GM21367 (cell line): ENCODE data around the gene KNDC1.

Experiments used
- ATAC-seq: cut with Tn5 transposase; IDR thresholded peaks from one replicate; pipeline ENCODE4 v1.9.1; 2021; ENCODE audit not compliant: unreplicated experiment

KNDC1 gene

GRCh38 chr10:133202778-133203651 is 43.0 kb downstream of the KNDC1 start:
- no peak for ATAC-seq

- ATAC-seq, result no peak
These were observed 43.7 kb downstream of the KNDC1 start for GRCh38 chr10:133203652-133204195.

DNA sequence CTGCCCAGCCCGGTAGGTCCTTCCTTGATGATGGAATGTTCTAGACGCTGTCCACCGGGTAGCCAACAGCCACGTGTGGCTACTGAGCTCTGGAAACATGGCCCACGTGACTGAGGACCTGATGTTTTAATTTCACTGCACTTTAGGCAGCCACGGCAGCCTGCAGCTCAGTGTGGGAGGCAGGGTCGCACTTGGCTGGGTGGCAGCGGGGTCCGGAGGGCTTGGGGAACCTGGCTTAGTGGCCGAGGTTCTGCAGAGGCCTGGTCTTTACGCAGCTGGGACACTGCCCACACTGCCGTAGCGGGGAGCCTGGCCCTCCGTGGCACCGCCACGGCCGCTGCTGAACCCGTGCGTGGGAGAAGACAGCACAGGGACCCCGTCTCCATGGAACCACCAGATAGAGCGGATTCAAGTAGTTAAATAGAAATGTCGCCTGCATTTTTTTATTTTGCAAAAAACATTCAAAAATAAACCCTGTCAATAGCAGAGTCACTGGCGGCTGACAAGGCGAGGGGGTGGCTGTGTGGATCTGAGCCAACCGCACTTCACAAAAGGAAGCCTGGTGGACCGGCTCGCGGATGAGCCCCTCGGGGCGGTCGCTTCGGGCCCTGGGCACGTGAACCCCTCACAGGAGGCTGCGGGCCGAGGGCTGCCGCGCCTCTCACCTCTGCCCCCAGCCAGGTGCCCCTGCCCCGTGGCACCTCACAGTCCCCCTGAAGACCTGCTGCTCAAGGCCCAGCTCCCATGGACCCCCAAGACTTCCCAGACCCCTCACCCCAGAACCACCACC is 44.4 kb downstream of the KNDC1 start:
- no peak for ATAC-seq

DNA sequence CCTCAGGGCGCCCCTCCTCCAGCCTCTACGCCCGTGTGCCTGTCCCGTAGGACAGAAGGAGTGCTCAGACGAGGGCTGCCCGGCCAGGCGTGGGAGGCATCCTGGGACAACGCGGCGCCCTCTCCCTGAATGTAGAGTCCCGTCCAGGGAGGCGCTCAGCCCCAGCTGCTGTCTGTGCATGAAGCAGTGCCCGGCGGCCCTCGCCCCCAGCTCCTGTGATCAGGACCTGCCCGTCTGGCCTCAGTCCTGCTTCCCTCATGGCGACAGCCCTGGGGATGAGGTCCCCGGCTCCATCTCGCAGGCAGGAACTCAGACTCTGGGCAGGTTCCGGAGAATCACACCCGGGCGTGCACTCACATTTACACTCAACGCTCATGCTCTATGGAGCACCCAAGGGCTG is 45.1 kb downstream of the KNDC1 start:
- no peak for ATAC-seq

DNA sequence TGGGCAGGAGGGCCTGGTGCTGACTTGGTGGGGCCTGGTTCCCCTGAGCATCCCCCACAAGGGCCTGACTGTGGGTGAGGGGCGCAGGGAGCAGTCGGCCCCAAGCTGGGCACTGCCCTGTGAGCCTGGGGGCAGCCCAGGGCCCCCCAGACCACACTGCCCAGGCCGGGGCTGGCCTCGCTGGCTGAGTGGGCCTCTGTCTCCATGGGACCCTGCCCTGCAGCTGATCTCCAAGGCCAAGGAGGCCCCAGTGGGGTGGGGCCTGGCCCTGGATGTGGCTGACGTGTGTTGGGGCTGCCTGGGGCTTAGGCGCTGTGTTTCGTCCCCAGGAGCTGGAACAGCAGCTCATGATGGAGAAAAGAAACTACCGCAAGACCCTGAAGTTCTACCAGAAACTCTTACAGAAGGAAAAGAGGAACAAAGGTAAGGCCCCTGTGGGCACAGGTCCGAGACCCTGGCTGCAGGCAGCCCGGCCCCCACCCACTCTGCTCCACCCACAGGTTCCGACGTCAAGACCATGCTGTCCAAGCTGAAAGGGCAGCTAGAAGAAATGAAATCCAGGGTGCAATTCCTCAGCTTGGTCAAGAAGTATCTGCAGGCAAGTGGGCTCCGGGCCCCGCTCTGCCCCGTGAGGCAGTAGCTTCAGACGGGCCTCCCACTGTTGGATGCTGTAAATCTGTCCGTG is 46.5 kb downstream of the KNDC1 start:
- no peak for ATAC-seq

DNA sequence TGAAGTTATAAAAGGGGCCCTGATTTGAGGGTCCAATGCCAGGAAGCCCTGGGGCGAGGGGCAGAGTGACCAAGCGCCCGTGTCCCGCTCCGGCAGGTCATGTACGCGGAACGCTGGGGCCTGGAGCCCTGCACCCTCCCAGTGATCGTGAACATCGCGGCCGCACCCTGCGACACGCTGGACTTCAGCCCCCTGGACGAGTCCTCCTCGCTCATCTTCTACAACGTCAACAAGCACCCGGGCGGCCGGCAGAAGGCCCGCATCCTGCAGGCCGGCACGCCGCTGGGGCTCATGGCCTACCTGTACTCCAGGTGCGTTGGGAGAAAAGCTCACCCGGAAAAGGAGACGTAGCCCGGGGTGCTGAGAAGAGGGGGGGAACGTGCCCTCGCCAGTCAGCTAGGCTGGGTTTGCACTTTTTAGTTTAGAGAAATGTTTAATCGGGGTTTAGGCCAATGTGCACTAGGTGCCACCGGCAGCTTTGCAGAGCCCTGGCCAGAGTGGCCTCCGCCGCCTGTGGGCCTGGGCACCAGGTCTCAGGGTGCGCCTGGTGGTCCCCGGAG is 47.1 kb downstream of the KNDC1 start:
- ATAC-seq, result no peak

GRCh38 chr10:133207627-133208026 is 47.6 kb downstream of the KNDC1 start:
- ATAC-seq, result no peak

GRCh38 chr10:133208466-133208865 is 48.4 kb downstream of the KNDC1 start:
- ATAC-seq, result no peak

- ATAC-seq, result no peak
These were observed 49.1 kb downstream of the KNDC1 start for GRCh38 chr10:133209117-133209516.

DNA sequence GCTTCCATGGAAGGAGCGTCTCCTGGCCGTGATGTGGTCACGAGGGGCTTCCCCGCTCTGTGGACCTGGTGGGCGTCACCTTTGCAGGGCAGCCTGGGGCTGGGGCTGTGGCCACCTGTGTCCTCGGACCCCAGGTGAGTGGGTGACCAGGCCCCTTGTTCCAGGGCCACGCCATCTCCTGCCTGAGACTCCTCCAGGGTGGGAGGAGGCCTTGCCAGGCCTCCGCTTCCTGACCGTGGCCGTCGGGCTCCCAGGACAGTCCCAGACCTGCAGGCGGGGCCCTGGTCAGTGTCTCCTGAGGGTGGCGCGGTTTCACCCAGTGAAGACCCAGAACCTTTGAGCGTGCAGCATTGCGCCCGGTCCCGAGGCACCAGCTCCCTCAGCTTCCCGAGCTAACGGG is 49.6 kb downstream of the KNDC1 start:
- ATAC-seq, result no peak

DNA sequence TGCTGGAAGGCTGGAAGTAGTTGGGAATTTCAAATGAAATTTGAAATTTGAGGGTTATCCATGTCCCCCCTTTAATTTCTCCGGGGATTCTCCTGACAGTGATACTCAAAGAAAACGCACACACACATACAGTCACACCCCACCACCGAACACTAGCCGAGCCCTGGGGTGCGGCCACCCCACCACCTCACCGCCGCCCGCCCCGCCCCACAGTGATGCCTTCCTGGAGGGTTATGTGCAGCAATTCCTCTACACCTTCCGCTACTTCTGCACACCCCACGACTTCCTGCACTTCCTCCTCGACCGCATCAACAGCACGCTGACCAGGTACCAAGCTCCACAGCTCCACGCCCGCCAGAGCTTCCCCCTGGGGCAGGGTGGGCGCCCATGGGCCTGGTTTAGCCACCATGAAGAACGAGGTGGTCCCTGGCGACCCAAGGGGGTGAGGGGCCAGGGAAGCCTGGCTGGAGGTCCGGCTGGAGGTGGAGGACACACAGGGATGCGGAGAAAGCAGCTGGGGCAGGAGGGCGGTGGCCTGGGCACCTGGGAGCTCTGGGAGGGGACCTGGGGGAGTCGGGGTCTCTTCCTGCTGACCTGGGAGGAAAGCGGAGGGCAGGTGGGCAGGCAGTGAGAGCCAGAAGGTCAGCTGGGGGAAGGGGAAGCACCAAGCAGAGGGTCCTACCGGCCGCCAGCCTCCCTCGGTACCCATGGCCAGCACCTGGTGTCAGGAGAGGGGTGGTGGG is 50.5 kb downstream of the KNDC1 start:
- ATAC-seq, result no peak

GRCh38 chr10:133211141-133211830 is 51.3 kb downstream of the KNDC1 start:
- no peak for ATAC-seq

- no peak for ATAC-seq
These were observed 52.2 kb downstream of the KNDC1 start for GRCh38 chr10:133211959-133212852.

- no peak for ATAC-seq
These were observed 53.0 kb downstream of the KNDC1 start for GRCh38 chr10:133212853-133213494.

- no peak for ATAC-seq
These were observed 53.8 kb downstream of the KNDC1 start for GRCh38 chr10:133213641-133214467.

GRCh38 chr10:133214468-133215410 is 54.7 kb downstream of the KNDC1 start:
- ATAC-seq, result no peak
